Measurements from ENCODE around the gene C1QA.

DNA sequence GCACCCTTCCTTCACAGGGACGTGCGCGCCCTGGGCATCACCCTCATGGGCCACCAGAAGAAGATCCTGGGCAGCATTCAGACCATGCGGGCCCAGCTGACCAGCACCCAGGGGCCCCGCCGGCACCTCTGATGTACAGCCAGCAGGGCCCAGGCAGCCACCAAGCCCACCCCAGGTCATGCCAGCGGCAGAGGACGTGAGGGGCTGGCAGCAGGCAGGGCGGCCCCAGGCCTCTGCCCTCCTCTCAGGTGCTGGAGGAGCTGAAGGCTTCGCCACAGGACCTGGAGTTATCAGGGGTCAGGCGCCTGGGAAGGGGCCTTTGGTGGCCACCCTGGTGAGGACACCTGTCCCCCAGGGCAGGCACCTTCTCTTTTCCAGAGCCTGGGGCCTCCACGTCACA is 34.8 kb upstream of the C1QA start:
- TF ChIP-seq POLR2A (IDR thresholded peaks at IDR 0.05) = no peak
- TF ChIP-seq, protein P1, sequence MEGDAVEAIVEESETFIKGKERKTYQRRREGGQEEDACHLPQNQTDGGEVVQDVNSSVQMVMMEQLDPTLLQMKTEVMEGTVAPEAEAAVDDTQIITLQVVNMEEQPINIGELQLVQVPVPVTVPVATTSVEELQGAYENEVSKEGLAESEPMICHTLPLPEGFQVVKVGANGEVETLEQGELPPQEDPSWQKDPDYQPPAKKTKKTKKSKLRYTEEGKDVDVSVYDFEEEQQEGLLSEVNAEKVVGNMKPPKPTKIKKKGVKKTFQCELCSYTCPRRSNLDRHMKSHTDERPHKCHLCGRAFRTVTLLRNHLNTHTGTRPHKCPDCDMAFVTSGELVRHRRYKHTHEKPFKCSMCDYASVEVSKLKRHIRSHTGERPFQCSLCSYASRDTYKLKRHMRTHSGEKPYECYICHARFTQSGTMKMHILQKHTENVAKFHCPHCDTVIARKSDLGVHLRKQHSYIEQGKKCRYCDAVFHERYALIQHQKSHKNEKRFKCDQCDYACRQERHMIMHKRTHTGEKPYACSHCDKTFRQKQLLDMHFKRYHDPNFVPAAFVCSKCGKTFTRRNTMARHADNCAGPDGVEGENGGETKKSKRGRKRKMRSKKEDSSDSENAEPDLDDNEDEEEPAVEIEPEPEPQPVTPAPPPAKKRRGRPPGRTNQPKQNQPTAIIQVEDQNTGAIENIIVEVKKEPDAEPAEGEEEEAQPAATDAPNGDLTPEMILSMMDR (IDR thresholded peaks at IDR 0.05) = no peak
- no peak for TF ChIP-seq POLR2AphosphoS5 (IDR thresholded peaks at IDR 0.05)
- TF ChIP-seq EP300 (IDR thresholded peaks at IDR 0.05) = no peak
